HuH-7.5 (cell line): ENCODE measurements around the gene IFNG.

Source experiments
- DNase-seq: peaks from one replicate; pipeline ENCODE4 v3.0.0; 2011; ENCODE audit warnings: low spot score

Gene IFNG

DNA sequence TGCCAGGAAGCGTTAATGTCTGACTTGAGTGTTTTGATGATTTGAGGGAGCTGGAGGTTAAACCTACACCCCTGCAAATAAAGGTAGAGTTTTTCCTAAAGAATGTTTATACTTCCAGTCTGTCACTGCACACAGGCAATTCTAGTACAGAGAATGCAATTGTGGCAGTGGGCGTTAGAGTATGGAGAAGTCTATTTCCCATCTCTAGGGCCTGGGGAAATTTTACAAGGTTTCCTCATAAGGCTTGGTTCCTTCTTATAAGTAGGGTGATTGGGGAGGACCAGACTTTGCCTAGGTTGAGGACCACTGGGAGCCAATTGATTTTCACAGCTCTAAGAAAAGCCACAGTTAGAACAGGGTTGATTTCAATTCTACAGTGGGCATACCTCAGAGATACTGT, 44.3 kb downstream of the IFNG start:
- no peak for DNase-seq

DNA sequence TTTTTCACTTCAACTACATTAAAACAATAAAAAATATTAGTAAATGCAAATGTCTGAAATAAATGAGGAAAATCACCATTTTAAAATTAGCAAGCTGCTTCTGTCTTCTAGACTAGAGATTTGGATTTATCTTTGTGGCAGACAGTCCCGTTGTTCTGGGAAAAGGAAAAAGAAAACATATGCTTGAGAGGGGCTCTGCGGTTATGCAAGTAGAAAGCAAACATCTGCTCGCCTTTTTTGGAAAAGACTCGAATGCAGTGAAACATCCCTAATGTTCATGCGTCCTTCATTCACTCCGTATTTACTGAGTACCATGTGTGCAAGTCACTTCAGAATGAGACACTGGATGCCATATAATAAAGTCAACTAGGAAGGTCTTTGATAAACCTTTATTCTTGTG, 44.9 kb downstream of the IFNG start:
- no peak for DNase-seq

- no peak for DNase-seq
These were observed 45.9 kb downstream of the IFNG start for GRCh38 chr12:68113644-68114043.

DNA sequence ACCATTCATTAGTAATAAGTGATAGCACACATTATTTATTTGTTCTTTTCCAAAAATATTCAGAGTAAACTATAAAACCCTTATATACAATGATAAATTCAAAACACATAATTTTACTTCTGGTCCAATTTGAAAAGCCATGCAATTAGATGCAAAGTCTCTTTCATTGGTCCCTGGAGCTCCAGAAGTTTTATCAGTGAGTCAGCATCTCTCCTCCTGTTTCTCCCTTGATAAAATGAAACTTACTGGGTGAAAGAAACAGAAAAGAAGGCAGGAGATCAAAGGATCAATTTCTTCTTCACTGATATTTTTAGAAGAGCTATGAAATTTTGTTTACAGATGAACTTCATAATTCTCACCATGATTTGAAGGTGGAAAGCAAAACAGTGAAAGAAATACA, 47.5 kb downstream of the IFNG start:
- DNase-seq = no peak

- DNase-seq = no peak
These were observed 49.9 kb downstream of the IFNG start for GRCh38 chr12:68109444-68110217.

DNA sequence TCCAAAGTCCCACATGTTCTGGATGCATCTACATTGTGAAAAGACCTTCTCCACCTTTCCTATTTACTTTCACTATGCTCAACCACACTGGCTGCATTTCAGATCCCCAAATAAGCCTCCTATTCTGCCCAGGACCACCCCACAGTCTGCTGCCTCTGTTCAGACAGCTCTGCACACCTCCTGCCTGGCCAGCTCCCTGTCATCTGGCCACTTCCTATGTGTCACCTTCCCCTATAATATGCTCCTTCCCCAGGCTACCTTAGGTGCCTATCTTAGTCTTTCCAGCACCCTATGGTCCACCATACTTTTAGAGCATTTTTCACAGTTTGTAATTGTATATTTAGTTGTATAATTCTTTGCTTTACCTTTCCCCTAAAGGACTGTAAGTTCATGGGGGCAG, 50.5 kb downstream of the IFNG start:
- DNase-seq = no peak

DNA sequence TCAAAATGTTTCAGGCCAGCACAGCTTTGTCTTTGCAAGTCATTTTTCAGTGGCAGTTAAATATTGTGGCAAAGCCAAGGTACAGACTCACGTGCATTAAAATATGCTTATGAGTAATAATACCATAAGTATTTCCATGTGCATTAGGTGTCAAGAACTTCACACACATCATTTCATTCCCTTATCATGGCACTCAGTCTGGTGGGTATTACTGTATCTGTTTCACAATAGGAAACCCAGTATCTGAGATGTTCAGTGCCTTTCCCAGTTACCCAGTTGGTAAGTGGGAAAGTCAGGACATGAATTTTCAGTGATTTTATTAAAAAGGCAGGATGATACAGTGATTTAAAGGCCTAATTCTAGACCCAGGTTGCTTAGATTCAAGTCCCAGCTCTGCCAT, 52.9 kb downstream of the IFNG start:
- no peak for DNase-seq

- DNase-seq = no peak
These were observed 53.4 kb downstream of the IFNG start for GRCh38 chr12:68106160-68106559.
